ENCODE measurements around the gene PODNL1.

PODNL1 gene

GRCh38 chr19:13964776-13965175 lies 26.6 kb upstream of the PODNL1 start:
- Histone ChIP-seq H3F3A (ENCODE audit: control insufficient read depth, insufficient read depth) (peaks cover 9% of the 10 kb centered on the region; the same call in 1 of the 2 replicates), H3K4me3 (ENCODE audit: low read length) (no peak overlapping the region), H3K9me2 (replicated peaks; ENCODE audit: control insufficient read depth, low read length) (no peaks in the 10 kb centered on the region), H3K9me3 (ENCODE audit: control insufficient read depth, insufficient read depth, low read length) (no peaks in the 10 kb centered on the region), H3K36me3 (ENCODE audit: control insufficient read depth, low read length) (peaks cover 45% of the 10 kb centered on the region), H3K4me2 (ENCODE audit: low read length) (no peak overlapping the region), H4K20me1 (ENCODE audit: control insufficient read depth, insufficient read depth, low read depth, low read length) (no peaks in the 10 kb centered on the region), H3K27me3 (ENCODE audit: control insufficient read depth, low read length) (no peaks in the 10 kb centered on the region), H3K79me2 (ENCODE audit: control insufficient read depth, low read length) (no peaks in the 10 kb centered on the region), H3K4me1 (ENCODE audit: control insufficient read depth, low read length) (no peaks in the 10 kb centered on the region), H3K27ac (ENCODE audit: low read depth, low read length) (no peak overlapping the region)
- TF ChIP-seq EZH2phosphoT487 (IDR thresholded peaks at IDR 0.05; ENCODE audit: borderline replicate concordance, low read length): no peak

GRCh38 chr19:13963603-13964105 lies 25.4 kb upstream of the PODNL1 start:
- peaks cover 9% of the 10 kb centered on the region; the same call in 1 of the 2 replicates for H3F3A ChIP-seq (ENCODE audit: control insufficient read depth, insufficient read depth)
- TF ChIP-seq, protein P1, sequence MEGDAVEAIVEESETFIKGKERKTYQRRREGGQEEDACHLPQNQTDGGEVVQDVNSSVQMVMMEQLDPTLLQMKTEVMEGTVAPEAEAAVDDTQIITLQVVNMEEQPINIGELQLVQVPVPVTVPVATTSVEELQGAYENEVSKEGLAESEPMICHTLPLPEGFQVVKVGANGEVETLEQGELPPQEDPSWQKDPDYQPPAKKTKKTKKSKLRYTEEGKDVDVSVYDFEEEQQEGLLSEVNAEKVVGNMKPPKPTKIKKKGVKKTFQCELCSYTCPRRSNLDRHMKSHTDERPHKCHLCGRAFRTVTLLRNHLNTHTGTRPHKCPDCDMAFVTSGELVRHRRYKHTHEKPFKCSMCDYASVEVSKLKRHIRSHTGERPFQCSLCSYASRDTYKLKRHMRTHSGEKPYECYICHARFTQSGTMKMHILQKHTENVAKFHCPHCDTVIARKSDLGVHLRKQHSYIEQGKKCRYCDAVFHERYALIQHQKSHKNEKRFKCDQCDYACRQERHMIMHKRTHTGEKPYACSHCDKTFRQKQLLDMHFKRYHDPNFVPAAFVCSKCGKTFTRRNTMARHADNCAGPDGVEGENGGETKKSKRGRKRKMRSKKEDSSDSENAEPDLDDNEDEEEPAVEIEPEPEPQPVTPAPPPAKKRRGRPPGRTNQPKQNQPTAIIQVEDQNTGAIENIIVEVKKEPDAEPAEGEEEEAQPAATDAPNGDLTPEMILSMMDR (IDR thresholded peaks at IDR 0.05; ENCODE audit: low read depth, low read length, poor library complexity, severe bottlenecking): no peak
- TF ChIP-seq EZH2phosphoT487 (IDR thresholded peaks at IDR 0.05; ENCODE audit: borderline replicate concordance, low read length): no peak
- H4K20me1 ChIP-seq (ENCODE audit: control insufficient read depth, insufficient read depth, low read depth, low read length): no peaks in the 10 kb centered on the region
- H3K36me3 ChIP-seq (ENCODE audit: control insufficient read depth, low read length): peaks cover 50% of the 10 kb centered on the region
- H3K27ac ChIP-seq (ENCODE audit: low read depth, low read length): no peak overlapping the region
- H3K9me2 ChIP-seq (replicated peaks; ENCODE audit: control insufficient read depth, low read length): no peaks in the 10 kb centered on the region
- H3K27me3 ChIP-seq (ENCODE audit: control insufficient read depth, low read length): no peaks in the 10 kb centered on the region
- no peak overlapping the region for H3K4me3 ChIP-seq (ENCODE audit: low read length)
- H3K4me1 ChIP-seq (ENCODE audit: control insufficient read depth, low read length): no peaks in the 10 kb centered on the region
- H3K9me3 ChIP-seq (ENCODE audit: control insufficient read depth, insufficient read depth, low read length): no peaks in the 10 kb centered on the region
- no peak overlapping the region for H3K4me2 ChIP-seq (ENCODE audit: low read length)
- no peaks in the 10 kb centered on the region for H3K79me2 ChIP-seq (ENCODE audit: control insufficient read depth, low read length)

DNA sequence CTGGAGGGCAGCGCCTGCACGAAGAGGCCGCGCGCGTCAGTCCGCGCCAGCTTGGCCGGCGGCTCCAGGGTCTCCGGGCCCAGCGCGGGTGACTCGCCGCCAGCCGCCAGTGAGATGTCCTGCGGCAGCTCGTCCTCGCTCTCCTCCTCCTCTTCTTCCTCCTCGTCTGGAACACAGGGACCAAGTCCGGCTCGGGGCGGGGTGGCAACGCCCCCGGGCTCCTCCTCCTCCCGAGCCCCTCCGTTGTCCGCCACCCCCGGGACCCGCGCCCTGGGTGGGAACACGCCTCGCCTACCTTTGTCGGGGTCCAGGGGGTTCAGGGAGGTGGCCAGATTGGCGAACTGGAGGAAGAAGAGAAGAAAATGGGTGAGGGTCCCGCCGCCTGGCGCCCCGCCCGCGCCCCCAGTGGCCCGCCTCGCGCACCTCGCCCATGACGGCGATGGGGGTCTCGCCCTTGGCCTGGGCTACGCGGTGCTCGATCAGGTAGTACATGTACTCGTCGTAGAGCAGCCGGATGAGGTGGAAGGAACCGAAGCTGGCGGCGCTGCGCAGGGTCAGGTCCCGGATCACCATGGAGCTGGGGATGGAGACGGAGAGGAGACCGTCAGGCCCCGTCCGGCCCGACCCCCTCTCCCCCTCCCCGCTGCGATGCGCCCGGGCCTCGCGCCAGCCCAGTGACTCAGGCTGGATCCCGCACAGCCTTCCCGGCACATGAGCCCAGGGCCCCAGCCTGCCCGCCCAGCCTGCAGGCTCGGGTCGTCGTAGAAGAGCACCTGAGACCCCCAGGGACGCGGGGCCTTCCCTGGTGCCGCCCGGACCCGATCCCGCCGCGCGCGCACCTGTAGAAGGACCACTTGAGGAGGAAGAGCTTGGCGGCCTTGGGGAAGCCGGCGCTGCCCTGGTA lies 24.7 kb upstream of the PODNL1 start:
- Histone ChIP-seq H3K4me3 (ENCODE audit: low read length) (no peak overlapping the region), H3K27ac (ENCODE audit: low read depth, low read length) (no peak overlapping the region), H3K9me2 (replicated peaks; ENCODE audit: control insufficient read depth, low read length) (no peaks in the 10 kb centered on the region), H3K4me2 (ENCODE audit: low read length) (no peak overlapping the region), H3K27me3 (ENCODE audit: control insufficient read depth, low read length) (no peaks in the 10 kb centered on the region), H3K9me3 (ENCODE audit: control insufficient read depth, insufficient read depth, low read length) (no peaks in the 10 kb centered on the region), H3K36me3 (ENCODE audit: control insufficient read depth, low read length) (peaks cover 51% of the 10 kb centered on the region), H3K4me1 (ENCODE audit: control insufficient read depth, low read length) (no peaks in the 10 kb centered on the region), H3K79me2 (ENCODE audit: control insufficient read depth, low read length) (no peaks in the 10 kb centered on the region), H4K20me1 (ENCODE audit: control insufficient read depth, insufficient read depth, low read depth, low read length) (no peaks in the 10 kb centered on the region), H3F3A (ENCODE audit: control insufficient read depth, insufficient read depth) (peaks cover 9% of the 10 kb centered on the region; the same call in 1 of the 2 replicates)
- TF ChIP-seq EZH2phosphoT487 (IDR thresholded peaks at IDR 0.05; ENCODE audit: borderline replicate concordance, low read length): no peak
- TF ChIP-seq, protein P1 (IDR thresholded peaks at IDR 0.05; ENCODE audit: low read depth, low read length, poor library complexity, severe bottlenecking): no peak
